NCI-H2107 treated with DMSO at 0.1 percent for 48 hours (cell line): ENCODE data around the gene SETX.
A peak's percentile ranks its signal among the peaks of the same experiment; 100 is the strongest.

Source experiments
- DNase-seq: peaks from one replicate; lab custom pipeline; 2025; ENCODE audit not compliant: unreplicated experiment; lab: John Stamatoyannopoulos, UW

The SETX gene

DNA sequence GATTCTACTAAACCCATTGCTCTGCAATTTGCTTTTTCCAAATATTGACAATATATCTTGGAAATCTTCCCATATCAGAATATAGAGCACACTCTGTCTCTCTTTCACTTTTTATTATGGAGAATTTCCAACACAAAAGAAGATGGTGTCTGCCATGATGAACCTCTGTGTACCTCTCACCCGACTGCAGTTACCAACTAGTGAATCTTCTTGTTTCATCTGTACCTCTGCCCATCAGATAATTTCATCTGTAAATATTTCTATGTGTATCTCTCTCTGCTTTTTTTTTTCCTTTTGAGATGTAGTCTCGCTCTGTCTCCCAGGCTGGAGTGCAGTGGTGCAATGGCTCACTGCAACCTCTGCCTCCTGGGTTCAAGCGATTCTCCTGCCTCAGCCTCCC is 130.1 kb downstream of the SETX start:
- DNase-seq: no peak

DNA sequence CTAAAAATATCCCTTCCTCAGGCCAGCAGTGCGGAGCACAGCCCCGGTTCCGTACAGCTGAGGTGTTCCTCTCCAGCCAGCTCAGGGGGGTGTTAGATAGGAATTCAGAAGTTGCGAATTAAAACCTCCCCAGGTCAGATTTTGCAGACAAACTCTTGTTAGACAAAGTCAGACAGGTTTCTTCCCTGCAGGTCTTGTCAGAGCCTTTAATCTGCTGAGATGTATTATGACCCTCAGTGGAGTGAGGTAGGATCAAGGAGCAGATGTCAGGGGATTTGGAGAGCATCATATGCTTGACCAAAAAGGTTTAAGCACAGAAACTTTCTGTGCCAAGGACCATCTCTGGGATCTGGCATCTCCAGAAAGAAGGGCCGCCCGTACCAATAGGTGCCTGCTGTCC is 132.8 kb downstream of the SETX start:
- no peak for DNase-seq

DNA sequence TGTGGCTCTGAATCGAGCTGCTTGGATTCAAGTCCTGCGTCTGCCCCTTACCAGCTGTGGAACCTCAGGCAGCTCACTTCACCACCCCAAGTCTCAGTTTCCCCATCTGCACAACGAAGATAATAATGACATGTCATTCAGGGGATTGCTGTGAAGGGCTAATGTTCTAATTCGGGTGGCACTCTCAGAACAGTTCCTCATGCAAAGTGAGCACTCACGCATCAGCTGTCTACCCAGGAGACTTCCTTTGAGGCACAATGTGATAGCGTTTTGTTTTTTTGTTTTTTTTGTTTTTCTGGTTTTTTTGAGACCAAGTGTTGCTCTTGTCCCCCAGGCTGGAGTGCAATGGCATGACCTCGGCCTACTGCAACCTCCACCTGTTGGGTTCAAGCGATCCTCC is 136.6 kb downstream of the SETX start:
- DNase-seq: no peak

DNA sequence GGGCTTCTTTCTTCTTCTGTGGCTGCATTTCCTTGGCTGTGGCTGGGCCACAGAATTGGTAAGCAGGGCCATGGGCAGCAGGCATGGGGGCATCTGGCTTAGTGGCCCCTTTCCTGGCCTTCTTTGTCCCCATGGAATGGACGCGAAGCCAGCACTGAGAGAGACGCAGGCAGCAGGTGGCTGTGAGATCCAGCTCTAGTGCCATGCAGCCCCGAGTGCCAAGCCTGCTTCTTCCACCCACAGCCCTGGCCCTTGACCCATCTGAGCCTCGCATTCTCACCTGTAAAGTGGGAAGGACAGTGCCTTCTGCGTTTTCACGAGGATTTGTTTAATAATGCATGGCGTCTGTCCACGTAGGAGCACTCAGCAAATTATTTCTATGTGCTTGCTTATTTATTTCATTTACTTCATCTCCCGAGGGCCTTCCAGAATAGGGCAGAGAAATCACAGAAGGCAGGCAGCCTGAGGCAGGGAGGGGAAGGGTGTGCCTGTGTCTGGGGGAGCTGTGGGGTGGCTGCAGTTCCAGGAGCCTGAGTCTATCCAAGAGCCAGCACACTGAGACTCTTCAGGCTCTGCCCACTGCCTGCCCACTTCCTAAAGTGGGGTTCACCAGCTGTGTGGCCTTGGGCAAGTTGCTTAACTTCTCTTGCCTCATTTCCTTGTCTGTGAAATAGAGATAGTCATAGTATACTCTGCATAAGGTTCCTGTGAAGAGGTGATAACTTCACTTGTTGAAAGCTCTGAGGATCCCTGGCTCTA is 137.7 kb downstream of the SETX start:
- no peak for DNase-seq

DNA sequence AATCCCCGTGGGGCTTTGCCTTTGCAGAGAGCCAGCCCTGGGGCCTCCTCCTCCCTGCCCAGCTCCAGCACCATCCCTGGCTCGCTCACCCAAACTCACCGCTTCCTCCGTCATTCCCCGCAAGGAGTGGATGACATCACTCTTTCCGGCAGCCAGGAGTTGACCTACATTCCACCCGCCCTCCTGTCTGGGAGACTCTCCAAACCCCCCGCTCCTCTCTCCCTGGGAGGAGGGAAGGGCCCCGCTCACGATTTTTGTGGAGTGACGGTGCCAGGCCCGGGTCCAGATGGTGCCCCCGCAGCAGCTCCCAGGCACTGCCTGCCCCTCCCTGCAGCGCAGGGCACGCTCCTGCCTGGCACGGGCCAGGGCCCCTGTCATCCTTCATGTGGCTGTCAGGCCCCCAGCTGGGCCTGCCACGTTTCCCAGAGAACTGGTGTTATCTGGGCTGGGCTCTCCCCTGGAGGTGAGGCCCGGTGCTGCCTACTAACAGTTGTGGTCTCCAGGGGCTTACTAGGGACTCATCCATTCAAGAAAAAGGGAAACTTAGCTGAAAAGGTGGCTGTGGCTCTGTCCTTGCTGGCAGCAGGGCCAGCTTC is 140.7 kb downstream of the SETX start:
- DNase-seq: peak; percentile 62

DNA sequence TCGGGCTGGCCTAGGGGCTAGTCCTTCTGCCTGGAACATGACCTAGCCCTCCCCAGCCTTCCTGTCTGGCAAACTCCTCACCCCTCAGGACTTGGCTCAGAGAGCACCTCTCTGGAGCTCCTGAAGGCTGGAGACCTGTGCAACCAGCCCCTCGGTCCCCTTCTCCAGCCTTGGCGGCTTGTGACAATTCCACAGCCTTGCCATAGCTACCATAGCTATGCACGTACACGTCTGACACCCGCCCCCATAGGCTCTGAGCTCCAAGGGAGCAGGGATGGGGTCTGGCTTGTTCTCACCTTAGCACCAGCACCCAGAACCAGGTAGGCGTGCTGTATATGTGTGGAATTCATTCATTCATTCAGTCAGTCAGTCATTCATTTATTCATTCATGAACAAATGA is 143.2 kb downstream of the SETX start:
- DNase-seq: no peak
